Osteocyte (in vitro differentiated cells): Measurements from ENCODE around the gene BCAP29. TPM values are rescaled to one million over a fixed set of nuclear protein-coding genes. Genes with fewer than 3 reads are reported as not detected.

ENCODE experiments used
- DNase-seq: peaks from one replicate; pipeline ENCODE4 v3.0.0; 2021; ENCODE audit warnings: mixed read lengths; ENCODE audit not compliant: unreplicated experiment; ENCODE audit errors: extremely low spot score
- H3K27ac Mint-ChIP-seq: one replicate; pipeline ENCODE4 v1.8.0; 2021; ENCODE audit warnings: mild to moderate bottlenecking, mixed read lengths; ENCODE audit not compliant: unreplicated experiment
- H3K27me3 Mint-ChIP-seq: one replicate; pipeline ENCODE4 v1.8.0; 2021; ENCODE audit warnings: mixed read lengths; ENCODE audit not compliant: unreplicated experiment
- H3K36me3 Mint-ChIP-seq: one replicate; pipeline ENCODE4 v1.8.0; 2021; ENCODE audit warnings: mixed read lengths; ENCODE audit not compliant: unreplicated experiment
- H3K4me1 Mint-ChIP-seq: one replicate; pipeline ENCODE4 v1.8.0; 2021; ENCODE audit warnings: mixed read lengths; ENCODE audit not compliant: unreplicated experiment
- H3K4me3 Mint-ChIP-seq: one replicate; pipeline ENCODE4 v1.8.0; 2021; ENCODE audit warnings: mild to moderate bottlenecking, moderate library complexity, mixed read lengths; ENCODE audit not compliant: unreplicated experiment
- H3K9me3 Mint-ChIP-seq: one replicate; pipeline ENCODE4 v1.8.0; 2021; ENCODE audit warnings: mixed read lengths; ENCODE audit not compliant: unreplicated experiment
- total RNA-seq: library from RNA; stranded (reverse); gene quantifications from 2 replicates; pipeline ENCODE4 v1.2.1, GENCODE V29; 2021
- TF ChIP-seq, protein P1 (sequence below): fragments of 200-600 bp; sonication (generic); IDR thresholded peaks from 2 replicates; pipeline ENCODE4 v1.5.0; 2021; ENCODE audit warnings: antibody characterized with exemption, mild to moderate bottlenecking, moderate library complexity

BCAP29 gene
- total RNA-seq, 1 donor from 2014 or later = 62.5 TPM

DNA sequence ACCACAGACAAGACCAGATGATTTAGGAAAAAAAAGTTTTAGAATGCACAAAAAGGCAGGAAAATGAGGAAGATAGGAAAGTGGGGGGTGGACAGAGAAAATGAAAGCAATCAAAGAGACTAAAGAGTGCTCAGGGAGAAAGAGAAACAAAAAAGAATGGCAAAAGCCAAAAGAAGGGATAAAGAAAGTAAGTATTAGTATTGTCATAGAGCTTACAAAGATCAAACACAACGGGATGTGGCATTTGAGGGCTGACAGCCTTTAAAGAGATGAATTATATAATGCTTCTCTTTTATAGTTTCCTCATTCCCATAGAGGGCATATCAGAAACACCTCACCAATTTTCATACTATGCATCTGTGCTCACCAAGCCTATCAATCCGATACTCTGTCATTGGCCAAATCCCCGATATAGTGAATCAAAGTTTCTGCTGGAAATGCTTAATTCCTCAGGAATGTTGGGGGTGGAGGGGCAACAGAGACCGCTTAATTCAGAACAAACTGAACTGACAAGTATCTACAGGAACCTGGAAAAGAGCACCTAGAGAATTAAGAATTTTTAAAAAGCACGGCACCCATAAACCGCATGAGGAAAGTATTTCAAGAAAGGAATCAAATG is 19.0 kb upstream of the BCAP29 start:
- Mint-ChIP-seq H3K9me3 (no peaks in the 10 kb centered on the region), H3K36me3 (peaks cover 18% of the 10 kb centered on the region), H3K27ac (peak overlapping the region; percentile 12), H3K4me3 (peak overlapping the region; percentile 61), H3K4me1 (peaks cover 38% of the 10 kb centered on the region), H3K27me3 (no peaks in the 10 kb centered on the region)
- DNase-seq = no peak
- TF ChIP-seq, protein P1, sequence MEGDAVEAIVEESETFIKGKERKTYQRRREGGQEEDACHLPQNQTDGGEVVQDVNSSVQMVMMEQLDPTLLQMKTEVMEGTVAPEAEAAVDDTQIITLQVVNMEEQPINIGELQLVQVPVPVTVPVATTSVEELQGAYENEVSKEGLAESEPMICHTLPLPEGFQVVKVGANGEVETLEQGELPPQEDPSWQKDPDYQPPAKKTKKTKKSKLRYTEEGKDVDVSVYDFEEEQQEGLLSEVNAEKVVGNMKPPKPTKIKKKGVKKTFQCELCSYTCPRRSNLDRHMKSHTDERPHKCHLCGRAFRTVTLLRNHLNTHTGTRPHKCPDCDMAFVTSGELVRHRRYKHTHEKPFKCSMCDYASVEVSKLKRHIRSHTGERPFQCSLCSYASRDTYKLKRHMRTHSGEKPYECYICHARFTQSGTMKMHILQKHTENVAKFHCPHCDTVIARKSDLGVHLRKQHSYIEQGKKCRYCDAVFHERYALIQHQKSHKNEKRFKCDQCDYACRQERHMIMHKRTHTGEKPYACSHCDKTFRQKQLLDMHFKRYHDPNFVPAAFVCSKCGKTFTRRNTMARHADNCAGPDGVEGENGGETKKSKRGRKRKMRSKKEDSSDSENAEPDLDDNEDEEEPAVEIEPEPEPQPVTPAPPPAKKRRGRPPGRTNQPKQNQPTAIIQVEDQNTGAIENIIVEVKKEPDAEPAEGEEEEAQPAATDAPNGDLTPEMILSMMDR = no peak

DNA sequence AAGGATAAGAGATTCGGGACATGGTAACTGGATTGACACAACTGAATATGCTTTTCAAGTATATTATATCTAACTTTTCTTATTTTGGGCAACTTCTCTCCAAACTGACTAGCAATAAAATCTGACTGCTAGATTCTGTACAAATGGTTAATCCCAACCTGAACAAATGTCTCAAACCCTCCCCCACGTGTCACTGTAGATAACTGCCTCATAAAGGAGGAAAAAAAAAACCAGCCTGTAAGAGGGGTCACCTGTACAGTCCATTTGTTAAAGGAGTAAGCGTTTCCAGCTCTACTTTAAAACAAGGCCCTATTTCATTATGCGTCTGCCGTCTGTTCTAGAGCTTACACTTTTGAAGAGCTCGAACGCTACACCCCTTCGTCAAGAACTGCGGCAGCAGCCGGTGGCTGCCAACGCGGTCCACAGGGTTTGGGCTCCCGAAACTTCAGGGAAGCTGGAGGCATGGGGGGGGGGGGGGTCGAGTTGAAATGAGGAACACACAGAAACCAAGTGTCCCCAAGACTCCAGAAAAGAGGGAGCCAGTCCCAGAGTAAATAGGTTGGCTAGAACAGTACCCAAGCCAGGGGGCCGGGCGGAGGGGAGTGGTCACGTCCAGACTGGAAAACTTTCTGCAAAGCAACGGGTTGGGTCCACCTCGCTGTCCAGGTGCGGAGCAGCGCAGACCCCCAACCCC is 16.8 kb upstream of the BCAP29 start:
- peaks cover 3% of the 10 kb centered on the region for H3K36me3 Mint-ChIP-seq
- H3K27ac Mint-ChIP-seq = peak overlapping the region; percentile 78
- no peaks in the 10 kb centered on the region for H3K27me3 Mint-ChIP-seq
- peak overlapping the region; percentile 90 for H3K4me3 Mint-ChIP-seq
- DNase-seq = no peak
- H3K4me1 Mint-ChIP-seq = peaks cover 38% of the 10 kb centered on the region
- TF ChIP-seq, protein P1 = no peak
- no peaks in the 10 kb centered on the region for H3K9me3 Mint-ChIP-seq

DNA sequence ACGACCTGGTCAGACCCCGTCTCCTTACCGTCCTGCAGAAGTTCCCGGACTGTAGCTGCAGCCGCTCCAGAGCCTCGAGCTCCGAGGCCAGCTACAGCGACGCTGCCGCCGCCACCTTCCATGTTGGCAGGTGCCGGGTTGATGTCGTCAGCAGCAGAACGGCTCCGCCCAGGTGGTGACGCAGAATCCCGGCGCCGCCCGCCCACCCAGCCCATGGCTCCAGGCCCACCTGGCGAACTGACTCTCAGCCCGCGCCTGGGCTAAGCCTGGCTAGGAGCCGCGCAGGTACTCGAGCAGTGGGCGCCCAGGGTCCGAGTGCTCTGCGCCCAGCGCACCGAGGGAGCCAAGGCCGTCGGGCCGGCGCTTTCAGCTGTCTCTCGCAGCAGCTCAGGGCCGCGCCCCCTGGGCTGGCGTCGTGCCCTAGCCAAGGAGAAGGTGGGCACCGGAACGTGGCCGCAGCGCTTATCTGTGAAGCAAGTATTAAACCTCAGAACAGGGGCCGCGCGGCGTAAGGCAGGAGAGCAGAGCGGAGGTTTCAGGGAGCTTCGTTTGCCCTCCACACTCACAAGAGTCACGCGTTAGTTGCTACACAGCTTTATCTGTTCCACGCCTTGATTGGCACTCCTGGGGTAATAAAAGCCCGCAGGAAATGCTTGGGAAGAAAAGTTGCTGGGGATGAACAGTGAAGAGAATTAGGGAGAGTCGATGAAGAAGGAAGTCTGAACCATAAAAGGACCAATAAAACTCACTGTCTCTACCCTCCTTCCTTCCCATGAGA is 16.1 kb upstream of the BCAP29 start, which contains the start of the genes COG5 and DUS4L:
Gene COG5 (minus strand): TSS at position 146 of the 778 bp plus-strand sequence. CDS start 24 bp downstream, at position 122.
Gene DUS4L (plus strand): TSS at position 197 of the 778 bp plus-strand sequence. CDS start 3,100 bp downstream, outside the sequence.
- Mint-ChIP-seq H3K4me3 (peak within 1 kb of the TSS; percentile 90), H3K4me1 (peaks cover 38% of the 10 kb centered on the region), H3K9me3 (no peaks in the 10 kb centered on the region), H3K27ac (peak within 1 kb of the TSS; percentile 78), H3K36me3 (peaks cover 5% of the 10 kb centered on the region), H3K27me3 (no peaks in the 10 kb centered on the region)
- DNase-seq = peak; percentile 91
- TF ChIP-seq, protein P1 = no peak

DNA sequence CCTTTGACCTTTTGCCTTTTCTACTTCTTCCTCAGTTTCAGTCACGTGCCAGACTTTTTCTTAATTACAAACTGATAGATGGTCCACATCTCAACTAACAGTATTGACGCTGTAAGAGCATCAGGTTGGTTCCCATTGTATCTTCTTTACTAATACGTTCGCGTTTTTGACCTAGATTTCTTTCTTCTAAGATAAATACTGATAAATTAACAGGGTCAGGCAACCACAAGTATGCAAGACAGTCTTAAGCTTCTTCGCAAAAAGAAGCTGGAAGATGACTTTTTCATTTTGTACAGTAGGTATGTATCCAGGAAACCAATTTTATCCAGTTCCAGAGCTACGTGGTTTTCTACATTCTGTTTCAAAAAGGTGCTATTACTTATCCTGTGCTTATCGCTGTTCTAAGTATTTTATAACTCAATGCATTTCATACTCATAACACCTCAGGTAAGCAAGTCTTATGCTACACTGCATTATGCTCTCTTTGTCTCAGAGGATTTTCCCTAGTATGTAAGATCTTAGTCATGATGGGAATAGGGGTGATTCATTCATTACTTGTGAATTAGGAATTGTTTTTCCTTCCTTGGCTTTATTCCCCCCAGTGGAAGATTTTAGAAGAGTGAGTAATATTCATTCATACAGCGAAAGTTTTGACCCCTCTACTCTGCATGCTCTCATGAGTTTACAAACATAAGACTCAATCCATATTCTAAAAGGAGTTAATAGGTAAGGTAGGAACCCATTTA is 15.3 kb upstream of the BCAP29 start:
- Mint-ChIP-seq H3K4me1 (peaks cover 36% of the 10 kb centered on the region), H3K4me3 (peak overlapping the region; percentile 90), H3K27me3 (no peaks in the 10 kb centered on the region), H3K27ac (peak overlapping the region; percentile 78), H3K36me3 (peaks cover 5% of the 10 kb centered on the region), H3K9me3 (no peaks in the 10 kb centered on the region)
- no peak for DNase-seq
- TF ChIP-seq, protein P1 = no peak
